Gastrocnemius medialis (tissue), 4 donors: Measurements from ENCODE around the gene FBXO9. TPM values are rescaled to one million over a fixed set of nuclear protein-coding genes. Genes with fewer than 3 reads are reported as not detected.

Source experiments
- ATAC-seq, 2 donors: fragments of 150-250 bp; one replicate each; pipeline ENCODE4 v1.9.1; 2016
- DNase-seq, 2 donors: peaks; one replicate each; pipeline ENCODE4 v3.0.0-alpha.2; 2019
- H3K27ac ChIP-seq, 4 donors: fragments of 200-600 bp; sonication (generic); 1 replicate in 1 of 4; 2 replicates in 3 of 4; pipeline ENCODE4 v1.5.1; 2016 to 2018; ENCODE audit warnings: mild to moderate bottlenecking in 2 of 4, moderate library complexity in 1 of 4
- H3K27me3 ChIP-seq, 3 donors: fragments of 200-600 bp; sonication (generic) in 2 of 3; 1 replicate in 1 of 3; 2 replicates in 2 of 3; pipeline versions ENCODE4 v1.5.1 to v1.6.0; 2016 to 2019; ENCODE audit warnings: mild to moderate bottlenecking in 1 of 3, moderate library complexity in 1 of 3
- H3K36me3 ChIP-seq, 2 donors: fragments of 200-600 bp; sonication (generic) in 1 of 2; one replicate each; pipeline ENCODE4 v1.5.1; 2017 to 2018
- H3K4me1 ChIP-seq, 2 donors: fragments of 200-600 bp; sonication (generic) in 1 of 2; one replicate each; pipeline ENCODE4 v1.5.1; 2016 to 2017; ENCODE audit warnings: mild to moderate bottlenecking in 2 of 2
- H3K4me3 ChIP-seq, 4 donors: fragments of 200-600 bp; sonication (generic) in 3 of 4; 1 replicate in 1 of 4; 2 replicates in 3 of 4; pipeline ENCODE4 v1.5.1; 2016 to 2019; ENCODE audit warnings: mild to moderate bottlenecking in 2 of 4
- H3K9me3 ChIP-seq, 3 donors: fragments of 200-600 bp; sonication (generic) in 2 of 3; 1 replicate in 1 of 3; 2 replicates in 2 of 3; pipeline ENCODE4 v1.5.1; 2016 to 2019
- POLR2A ChIP-seq, 2 donors: fragments of 450-650 bp; IDR thresholded peaks; one replicate each; pipeline ENCODE4 v1.6.1; 2017; ENCODE audit warnings: antibody characterized with exemption in 2 of 2, mild to moderate bottlenecking in 2 of 2, moderate library complexity in 2 of 2
- in situ Hi-C, 4 donors: fragments of 200-750 bp; cut with MboI; loops; one replicate each; pipeline versions ENCODE4 v1.15.0 to v1.8.0; 2017; ENCODE audit warnings: low sequenced_read_pairs in 4 of 4
- intact Hi-C: fragments of 100-400 bp; cut with DNase I; formaldehyde crosslinking; loops from one replicate; pipeline ENCODE4 v1.15.1; 2023; ENCODE audit warnings: low total_unique reads
- total RNA-seq, 4 donors: library from RNA; depleted of rRNA; stranded (reverse); fragments of >200 nt; gene quantifications; one replicate each; pipeline versions ENCODE4 v1.1.0 to v1.2.3, GENCODE V29; 2016
- TF ChIP-seq, protein P1 (sequence below), 5 experiments: fragments of 450-650 bp in 3 of 5; fragments of 200-600 bp in 2 of 5; sonication (generic) in 2 of 5; IDR thresholded peaks in 4 of 5; conservative IDR thresholded peaks in 1 of 5; 1 replicate in 4 of 5; 2 replicates in 1 of 5; pipeline ENCODE4 v1.5.1; 2016 to 2019; ENCODE audit warnings: antibody characterized with exemption in 5 of 5, mild to moderate bottlenecking in 3 of 5, moderate library complexity in 3 of 5

FBXO9 gene
- total RNA-seq, 4 donors from 2014 or later = 16.6 to 20.2 (median 19.6) TPM

DNA sequence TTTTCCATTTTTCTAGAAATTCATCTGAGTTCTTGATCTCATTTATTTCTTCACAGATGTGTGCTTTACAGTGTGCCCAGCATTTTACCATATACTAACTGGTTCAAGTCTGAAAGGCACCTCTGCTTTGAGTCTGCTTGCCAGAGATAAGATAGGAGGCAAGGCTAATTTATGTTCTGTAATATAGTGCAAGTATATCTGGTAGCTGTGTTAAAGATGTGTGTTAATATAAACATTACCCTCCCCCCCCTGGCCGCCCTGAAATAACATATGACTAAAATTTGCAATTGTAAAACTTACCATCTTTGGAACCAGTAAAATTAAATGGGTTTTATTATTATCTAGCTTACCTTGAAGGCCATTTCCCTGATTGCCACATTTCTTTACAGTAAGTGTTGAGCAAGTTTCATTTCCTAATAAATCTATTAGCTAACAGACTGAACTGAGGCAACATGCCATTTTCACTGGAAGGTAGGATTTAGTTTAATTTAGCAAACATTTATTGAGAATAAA, 2.7 kb downstream of the FBXO9 start:
- H3K9me3 ChIP-seq = no peaks in the 10 kb centered on the region
- H3K36me3 ChIP-seq = peaks cover 0 to 23% of the 10 kb centered on the region in 2 donors
- no peak overlapping the region for H3K4me3 ChIP-seq
- peak overlapping the region in 1 of 4 donors; percentile 92 for H3K27ac ChIP-seq
- no peaks in the 10 kb centered on the region for H3K27me3 ChIP-seq
- TF ChIP-seq POLR2A (IDR thresholded peaks at IDR 0.05) = no peak
- TF ChIP-seq, protein P1, sequence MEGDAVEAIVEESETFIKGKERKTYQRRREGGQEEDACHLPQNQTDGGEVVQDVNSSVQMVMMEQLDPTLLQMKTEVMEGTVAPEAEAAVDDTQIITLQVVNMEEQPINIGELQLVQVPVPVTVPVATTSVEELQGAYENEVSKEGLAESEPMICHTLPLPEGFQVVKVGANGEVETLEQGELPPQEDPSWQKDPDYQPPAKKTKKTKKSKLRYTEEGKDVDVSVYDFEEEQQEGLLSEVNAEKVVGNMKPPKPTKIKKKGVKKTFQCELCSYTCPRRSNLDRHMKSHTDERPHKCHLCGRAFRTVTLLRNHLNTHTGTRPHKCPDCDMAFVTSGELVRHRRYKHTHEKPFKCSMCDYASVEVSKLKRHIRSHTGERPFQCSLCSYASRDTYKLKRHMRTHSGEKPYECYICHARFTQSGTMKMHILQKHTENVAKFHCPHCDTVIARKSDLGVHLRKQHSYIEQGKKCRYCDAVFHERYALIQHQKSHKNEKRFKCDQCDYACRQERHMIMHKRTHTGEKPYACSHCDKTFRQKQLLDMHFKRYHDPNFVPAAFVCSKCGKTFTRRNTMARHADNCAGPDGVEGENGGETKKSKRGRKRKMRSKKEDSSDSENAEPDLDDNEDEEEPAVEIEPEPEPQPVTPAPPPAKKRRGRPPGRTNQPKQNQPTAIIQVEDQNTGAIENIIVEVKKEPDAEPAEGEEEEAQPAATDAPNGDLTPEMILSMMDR (IDR thresholded peaks at IDR 0.05 in 4 of 5, conservative IDR thresholded peaks at IDR 0.05 in 1 of 5) = no peak
- peaks cover 21 to 25% of the 10 kb centered on the region in 2 donors for H3K4me1 ChIP-seq
- intact Hi-C loops = no loop called here
- DNase-seq = no peak
- no peak for ATAC-seq
- in situ Hi-C loops = no loop called here

DNA sequence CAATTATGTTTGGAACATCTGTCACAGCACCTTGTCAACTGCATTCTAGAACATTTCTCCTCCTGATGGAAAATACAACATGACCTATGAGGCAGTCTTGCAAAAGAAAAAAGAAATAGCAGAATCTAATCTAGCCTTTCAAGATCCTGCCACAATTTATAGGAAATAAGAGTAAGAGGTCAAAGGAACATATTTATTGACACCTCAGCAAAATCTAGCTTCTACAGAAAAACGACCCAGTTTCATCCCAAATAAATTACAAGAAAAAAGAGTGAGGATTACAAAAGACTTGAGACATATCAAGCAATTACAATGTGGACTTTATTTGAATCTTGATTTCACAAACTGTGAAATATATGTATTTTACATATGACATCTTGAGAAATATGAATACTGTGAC, 4.2 kb downstream of the FBXO9 start:
- peaks cover 18 to 25% of the 10 kb centered on the region in 2 donors for H3K4me1 ChIP-seq
- no peak overlapping the region for H3K27ac ChIP-seq
- in situ Hi-C loops (no loop called here), intact Hi-C loops (no loop called here)
- no peaks in the 10 kb centered on the region for H3K9me3 ChIP-seq
- H3K27me3 ChIP-seq = no peaks in the 10 kb centered on the region
- H3K4me3 ChIP-seq = no peak overlapping the region
- H3K36me3 ChIP-seq = peaks cover 0 to 36% of the 10 kb centered on the region in 2 donors
- DNase-seq (no peak), ATAC-seq (no peak)
- TF ChIP-seq POLR2A (IDR thresholded peaks at IDR 0.05) = no peak
- TF ChIP-seq, protein P1 (IDR thresholded peaks at IDR 0.05 in 4 of 5, conservative IDR thresholded peaks at IDR 0.05 in 1 of 5) = no peak

DNA sequence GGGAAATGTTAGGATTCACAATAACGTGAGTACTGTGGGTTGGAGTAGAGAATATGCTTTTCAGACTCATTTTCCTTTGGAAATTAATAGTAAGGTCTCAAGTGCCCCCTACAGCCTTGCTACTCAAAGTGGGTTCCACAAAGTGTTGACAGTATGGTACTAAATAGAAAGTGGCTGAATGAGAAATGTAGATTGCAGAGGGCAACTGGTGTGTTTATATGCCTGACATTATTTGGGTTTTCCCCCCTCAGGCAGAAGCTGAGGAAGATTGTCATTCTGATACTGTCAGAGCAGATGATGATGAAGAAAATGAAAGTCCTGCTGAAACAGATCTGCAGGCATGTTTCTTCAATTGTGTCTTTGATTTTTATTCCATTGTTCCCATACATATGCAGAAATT, 5.6 kb downstream of the FBXO9 start:
- ATAC-seq (no peak), DNase-seq (no peak)
- TF ChIP-seq POLR2A (IDR thresholded peaks at IDR 0.05) = no peak
- TF ChIP-seq, protein P1 (IDR thresholded peaks at IDR 0.05 in 4 of 5, conservative IDR thresholded peaks at IDR 0.05 in 1 of 5) = no peak
- Histone ChIP-seq H3K27me3 (no peaks in the 10 kb centered on the region), H3K4me1 (peaks cover 17 to 24% of the 10 kb centered on the region in 2 donors), H3K4me3 (no peak overlapping the region), H3K36me3 (peaks cover under 1 to 47% of the 10 kb centered on the region in 2 donors), H3K27ac (no peak overlapping the region), H3K9me3 (no peaks in the 10 kb centered on the region)
- in situ Hi-C loops (no loop called here), intact Hi-C loops (no loop called here)

DNA sequence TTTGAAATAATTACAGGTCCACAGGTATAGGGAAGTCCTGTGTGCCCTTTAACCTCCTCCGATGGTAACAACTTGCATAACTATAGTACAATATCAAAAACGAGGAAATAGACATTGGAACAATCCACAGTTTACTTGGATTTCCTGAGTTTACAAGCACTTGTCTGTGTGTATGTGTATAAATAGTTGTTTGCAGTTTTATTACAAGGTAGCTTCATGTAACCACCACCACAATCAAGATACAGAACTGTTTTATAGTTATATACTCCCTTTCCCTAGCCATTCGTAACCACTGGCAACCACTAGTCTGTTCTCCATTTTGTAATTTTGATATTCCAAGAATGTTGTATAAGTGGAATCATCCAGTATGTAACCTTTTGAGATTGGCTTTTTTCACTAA, 9.1 kb downstream of the FBXO9 start:
- no peak overlapping the region for H3K27ac ChIP-seq
- no peaks in the 10 kb centered on the region for H3K27me3 ChIP-seq
- H3K36me3 ChIP-seq = peaks cover 2 to 78% of the 10 kb centered on the region in 2 donors
- ATAC-seq (no peak), DNase-seq (no peak)
- intact Hi-C loops = no loop called here
- TF ChIP-seq, protein P1 (IDR thresholded peaks at IDR 0.05 in 4 of 5, conservative IDR thresholded peaks at IDR 0.05 in 1 of 5) = no peak
- TF ChIP-seq POLR2A (IDR thresholded peaks at IDR 0.05) = no peak
- in situ Hi-C loops = no loop called here
- no peak overlapping the region for H3K4me3 ChIP-seq
- H3K9me3 ChIP-seq = no peaks in the 10 kb centered on the region
- H3K4me1 ChIP-seq = no peaks in the 10 kb centered on the region

DNA sequence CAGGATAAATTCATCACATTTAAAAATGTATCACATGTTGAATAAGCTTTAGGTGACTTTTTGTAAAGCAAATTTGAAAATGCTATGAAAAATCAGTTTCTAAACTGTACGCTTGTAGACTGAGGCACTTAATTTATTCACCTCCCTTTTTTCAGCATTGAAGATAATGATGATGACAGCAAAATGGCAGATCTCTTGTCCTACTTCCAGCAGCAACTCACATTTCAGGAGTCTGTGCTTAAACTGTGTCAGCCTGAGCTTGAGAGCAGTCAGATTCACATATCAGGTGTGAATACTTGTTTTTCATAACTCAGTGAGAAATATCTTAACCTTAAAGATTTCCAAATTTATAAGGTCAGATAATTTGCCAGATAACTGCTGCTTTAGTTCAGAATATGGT, 15.6 kb downstream of the FBXO9 start:
- H3K4me1 ChIP-seq = no peaks in the 10 kb centered on the region
- ATAC-seq (no peak), DNase-seq (no peak)
- no peak overlapping the region for H3K27ac ChIP-seq
- intact Hi-C loops (no loop called here), in situ Hi-C loops (no loop called here)
- TF ChIP-seq, protein P1 (IDR thresholded peaks at IDR 0.05 in 4 of 5, conservative IDR thresholded peaks at IDR 0.05 in 1 of 5) = no peak
- no peak for TF ChIP-seq POLR2A (IDR thresholded peaks at IDR 0.05)
- peaks cover 11 to 96% of the 10 kb centered on the region in 2 donors for H3K36me3 ChIP-seq
- no peak overlapping the region for H3K4me3 ChIP-seq
- H3K9me3 ChIP-seq = no peaks in the 10 kb centered on the region
- H3K27me3 ChIP-seq = no peaks in the 10 kb centered on the region
